Keratinocyte (primary cell): ENCODE data around the gene R3HDM1. TPM values are rescaled to one million over a fixed set of nuclear protein-coding genes. Genes with fewer than 3 reads are reported as not detected.
A peak's percentile ranks its signal among the peaks of the same experiment; 100 is the strongest.
"Not testable (repeated sequence)": the region's sequence is repeated elsewhere in the genome, so short reads cannot be mapped to it uniquely, and the experiment has no call there.

Source experiments
- DNase-seq: peaks from one replicate; pipeline ENCODE4 v3.0.0-alpha.2; 2011; ENCODE audit warnings: low read depth, missing footprints, low spot score
- FAIRE-seq: peaks from 2 replicates; lab custom pipeline; 2011; peaks lifted over from hg19 to GRCh38; lab: Jason Lieb, UNC
- H2AFZ ChIP-seq: 2 replicates; pipeline ENCODE4 v1.6.0; 2012; ENCODE audit warnings: low read length, control low read depth, inconsistent platforms; ENCODE audit not compliant: control insufficient read depth
- H3K27ac ChIP-seq: 2 replicates; pipeline ENCODE4 v1.5.1; 2011; ENCODE audit warnings: low read length; ENCODE audit not compliant: control insufficient read depth, insufficient read depth
- H3K27me3 ChIP-seq: 3 replicates; pipeline ENCODE4 v1.6.0; 2011; ENCODE audit warnings: low read length; ENCODE audit not compliant: control insufficient read depth, insufficient read depth; ENCODE audit errors: extremely low read depth
- H3K36me3 ChIP-seq, 2 experiments: 2 replicates in 1 of 2; 3 replicates in 1 of 2; pipeline ENCODE4 v1.5.1; 2011; ENCODE audit warnings: low read length in 2 of 2, mild to moderate bottlenecking in 1 of 2; ENCODE audit not compliant: control insufficient read depth in 2 of 2, insufficient read depth in 2 of 2; ENCODE audit errors: extremely low read depth in 1 of 2
- H3K4me1 ChIP-seq: 3 replicates; pipeline ENCODE4 v1.5.1; 2011; ENCODE audit warnings: low read length; ENCODE audit not compliant: control insufficient read depth, insufficient read depth; ENCODE audit errors: extremely low read depth
- H3K4me2 ChIP-seq: 3 replicates; pipeline ENCODE4 v1.6.0; 2011; ENCODE audit warnings: low read depth, low read length; ENCODE audit not compliant: control insufficient read depth, insufficient read depth; ENCODE audit errors: extremely low read depth
- H3K4me3 ChIP-seq, 3 experiments: fragments of 200-600 bp in 1 of 3; sonication (generic) in 1 of 3; 2 replicates in 2 of 3; 3 replicates in 1 of 3; pipeline ENCODE4 v1.5.1; 2011 to 2016; ENCODE audit warnings: low read length in 3 of 3, mild to moderate bottlenecking in 3 of 3, control low read depth in 2 of 3, inconsistent platforms in 1 of 3, low read depth in 1 of 3, mixed read lengths in 1 of 3, mixed run types in 1 of 3, moderate library complexity in 1 of 3; ENCODE audit not compliant: control insufficient read depth in 2 of 3, insufficient read depth in 2 of 3; ENCODE audit errors: extremely low read depth in 1 of 3
- H3K79me2 ChIP-seq: 2 replicates; pipeline ENCODE4 v1.6.0; 2012; ENCODE audit warnings: low read length; ENCODE audit not compliant: control insufficient read depth, insufficient read depth
- H3K9ac ChIP-seq: 3 replicates; pipeline ENCODE4 v1.6.0; 2011; ENCODE audit warnings: low read length; ENCODE audit not compliant: control insufficient read depth, insufficient read depth; ENCODE audit errors: extremely low read depth
- H3K9me1 ChIP-seq: 3 replicates; pipeline ENCODE4 v1.6.0; 2011; ENCODE audit warnings: low read length; ENCODE audit not compliant: control insufficient read depth, insufficient read depth; ENCODE audit errors: extremely low read depth
- H3K9me3 ChIP-seq: 2 replicates; pipeline ENCODE4 v1.5.1; 2012; ENCODE audit warnings: low read depth, low read length; ENCODE audit not compliant: control insufficient read depth
- H4K20me1 ChIP-seq: 3 replicates; pipeline ENCODE4 v1.6.0; 2011; ENCODE audit warnings: low read length; ENCODE audit not compliant: control insufficient read depth, insufficient read depth; ENCODE audit errors: extremely low read depth
- EZH2 ChIP-seq: IDR thresholded peaks from one replicate; pipeline ENCODE4 v1.6.1; 2012; ENCODE audit warnings: inconsistent platforms, mild to moderate bottlenecking, low read length, moderate library complexity
- dilution Hi-C: fragments of 300-500 bp; cut with MboI; formaldehyde crosslinking; loops from one replicate; pipeline ENCODE4 v1.7.0; 2020; ENCODE audit warnings: low sequenced_read_pairs; ENCODE audit not compliant: extremely low pct_ligation_motif_present
- polyA plus RNA-seq, 5 experiments: library from polyadenylated mRNA; depleted of rRNA in 3 of 5; stranded (reverse) in 3 of 5; stranded (forward) in 1 of 5; unstranded in 1 of 5; fragments of >200 nt; gene quantifications; 1 replicate in 1 of 5; 2 replicates in 3 of 5; 3 replicates in 1 of 5; pipeline versions ENCODE4 v1.2.1 to v1.2.3, GENCODE V29; 2011 to 2012; ENCODE audit warnings: missing spikeins in 2 of 5, low read depth in 1 of 5, low replicate concordance in 1 of 5
- TF ChIP-seq, protein P1 (sequence below), 3 experiments: IDR thresholded peaks in 1 of 3; conservative IDR thresholded peaks in 1 of 3; optimal IDR thresholded peaks in 1 of 3; 2 replicates in 2 of 3; 3 replicates in 1 of 3; pipeline versions ENCODE3 to v1.5.1; 2011; ENCODE audit warnings: low read length in 3 of 3, mild to moderate bottlenecking in 3 of 3, moderate library complexity in 2 of 3, control low read depth in 1 of 3, inconsistent platforms in 1 of 3; ENCODE audit not compliant: insufficient read depth in 2 of 3; ENCODE audit errors: extremely low read depth in 1 of 3

Gene R3HDM1
- polyA plus RNA-seq, 1 donor (not counting 4 experiments of a cell fraction or from before 2014, with no cell fraction given) = 41.0 TPM

GRCh38 chr2:135708159-135708558 lies 176.9 kb downstream of the R3HDM1 start:
- H3K4me1 ChIP-seq = no peaks in the 10 kb centered on the region
- dilution Hi-C loops = no loop called here
- H3K4me2 ChIP-seq = no peak overlapping the region
- no peaks in the 10 kb centered on the region for H3K9me3 ChIP-seq
- TF ChIP-seq, protein P1, sequence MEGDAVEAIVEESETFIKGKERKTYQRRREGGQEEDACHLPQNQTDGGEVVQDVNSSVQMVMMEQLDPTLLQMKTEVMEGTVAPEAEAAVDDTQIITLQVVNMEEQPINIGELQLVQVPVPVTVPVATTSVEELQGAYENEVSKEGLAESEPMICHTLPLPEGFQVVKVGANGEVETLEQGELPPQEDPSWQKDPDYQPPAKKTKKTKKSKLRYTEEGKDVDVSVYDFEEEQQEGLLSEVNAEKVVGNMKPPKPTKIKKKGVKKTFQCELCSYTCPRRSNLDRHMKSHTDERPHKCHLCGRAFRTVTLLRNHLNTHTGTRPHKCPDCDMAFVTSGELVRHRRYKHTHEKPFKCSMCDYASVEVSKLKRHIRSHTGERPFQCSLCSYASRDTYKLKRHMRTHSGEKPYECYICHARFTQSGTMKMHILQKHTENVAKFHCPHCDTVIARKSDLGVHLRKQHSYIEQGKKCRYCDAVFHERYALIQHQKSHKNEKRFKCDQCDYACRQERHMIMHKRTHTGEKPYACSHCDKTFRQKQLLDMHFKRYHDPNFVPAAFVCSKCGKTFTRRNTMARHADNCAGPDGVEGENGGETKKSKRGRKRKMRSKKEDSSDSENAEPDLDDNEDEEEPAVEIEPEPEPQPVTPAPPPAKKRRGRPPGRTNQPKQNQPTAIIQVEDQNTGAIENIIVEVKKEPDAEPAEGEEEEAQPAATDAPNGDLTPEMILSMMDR (optimal IDR thresholded peaks at IDR 0.05 in 1 of 3, IDR thresholded peaks at IDR 0.05 in 1 of 3, conservative IDR thresholded peaks at IDR 0.05 in 1 of 3; ENCODE audit: extremely low read depth in 1 of 3, insufficient read depth in 2 of 3, low read length in 3 of 3) = no peak
- no peak for TF ChIP-seq EZH2
- H3K4me3 ChIP-seq = no peak overlapping the region
- H3K9ac ChIP-seq = no peak overlapping the region
- H3K27ac ChIP-seq = no peak overlapping the region
- no peaks in the 10 kb centered on the region for H3K9me1 ChIP-seq
- H3K36me3 ChIP-seq = no peaks in the 10 kb centered on the region
- FAIRE-seq (no peak), DNase-seq (no peak)
- H3K27me3 ChIP-seq = no peaks in the 10 kb centered on the region
- H4K20me1 ChIP-seq = no peaks in the 10 kb centered on the region
- H3K79me2 ChIP-seq = no peaks in the 10 kb centered on the region
- no peak overlapping the region for H2AFZ ChIP-seq

DNA sequence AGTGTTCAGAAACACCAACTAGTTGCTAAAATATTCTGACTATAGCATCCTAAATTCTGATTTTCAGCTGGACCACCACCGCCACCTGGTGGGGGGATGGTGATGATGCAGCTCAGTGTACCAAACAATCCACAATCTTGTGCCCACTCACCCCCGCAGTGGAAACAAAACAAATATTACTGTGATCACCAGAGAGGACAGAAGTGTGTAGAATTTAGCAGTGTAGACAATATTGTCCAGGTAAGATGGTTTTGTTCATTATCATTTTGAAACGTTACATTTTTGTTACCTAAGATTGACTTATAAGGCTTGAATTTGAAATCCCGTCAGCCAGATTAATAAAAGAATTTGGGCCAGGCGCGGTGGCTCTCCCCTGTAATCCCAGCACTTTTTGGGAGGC lies 178.7 kb downstream of the R3HDM1 start:
- no peak overlapping the region for H3K4me3 ChIP-seq
- dilution Hi-C loops = no loop called here
- H3K36me3 ChIP-seq = no peaks in the 10 kb centered on the region
- FAIRE-seq = peak; percentile 57
- no peaks in the 10 kb centered on the region for H3K27me3 ChIP-seq
- TF ChIP-seq, protein P1 (optimal IDR thresholded peaks at IDR 0.05 in 1 of 3, IDR thresholded peaks at IDR 0.05 in 1 of 3, conservative IDR thresholded peaks at IDR 0.05 in 1 of 3; ENCODE audit: extremely low read depth in 1 of 3, insufficient read depth in 2 of 3, low read length in 3 of 3) = peak; percentile 78 to 94 (median 93)
- TF ChIP-seq EZH2 = no peak
- H3K9ac ChIP-seq = no peak overlapping the region
- no peaks in the 10 kb centered on the region for H3K79me2 ChIP-seq
- H4K20me1 ChIP-seq = no peaks in the 10 kb centered on the region
- H3K9me1 ChIP-seq = no peaks in the 10 kb centered on the region
- H3K4me2 ChIP-seq = no peak overlapping the region
- H2AFZ ChIP-seq = no peak overlapping the region
- H3K27ac ChIP-seq = no peak overlapping the region
- DNase-seq = no peak
- no peaks in the 10 kb centered on the region for H3K4me1 ChIP-seq
- no peaks in the 10 kb centered on the region for H3K9me3 ChIP-seq

- dilution Hi-C loops, FAIRE-seq, H3K36me3 ChIP-seq: not testable (repeated sequence)
Measured at GRCh38 chr2:135715086-135715485, 183.8 kb downstream of the R3HDM1 start.

More at GRCh38 chr2:135715086-135715485, 183.8 kb downstream of the R3HDM1 start:
- H3K79me2 ChIP-seq, H3K27ac ChIP-seq, H2AFZ ChIP-seq, H3K9ac ChIP-seq, H3K4me2 ChIP-seq, H3K27me3 ChIP-seq, H3K9me3 ChIP-seq, H3K4me3 ChIP-seq, H4K20me1 ChIP-seq, H3K4me1 ChIP-seq, DNase-seq, H3K9me1 ChIP-seq: not testable (repeated sequence)
